HG03045 (cell line): ENCODE results near the gene AVPR1A.

ENCODE experiments used
- ATAC-seq: cut with Tn5 transposase; IDR thresholded peaks from one replicate; pipeline ENCODE4 v1.9.1; 2021; ENCODE audit warnings: mild to moderate bottlenecking, moderate library complexity; ENCODE audit not compliant: unreplicated experiment

The AVPR1A gene

GRCh38 chr12:63095369-63095980 is 55.5 kb downstream of the AVPR1A start:
- ATAC-seq, result no peak

- no peak for ATAC-seq
Observed at GRCh38 chr12:63093711-63094110, 57.3 kb downstream of the AVPR1A start.

GRCh38 chr12:63093084-63093483 is 57.9 kb downstream of the AVPR1A start:
- ATAC-seq, result no peak
